ENCODE measurements around the gene OR13H1.
"Not testable (repeated sequence)": the region's sequence is repeated elsewhere in the genome, so short reads cannot be mapped to it uniquely, and the experiment has no call there.

The OR13H1 gene

GRCh38 chrX:131543774-131544173, at the start of gene OR13H1:
Gene OR13H1, plus strand, starts transcription at chrX:131544074. Its CDS starts 0 bp downstream, at chrX:131544074.
- no peaks in the 10 kb centered on the region for H3K4me1 Mint-ChIP-seq (ENCODE audit: low read depth)
- H3K36me3 Mint-ChIP-seq (ENCODE audit: low read depth): no peaks in the 10 kb centered on the region
- no peaks in the 10 kb centered on the region for H3K27me3 Mint-ChIP-seq (ENCODE audit: low read depth)
- H3K4me3 Mint-ChIP-seq: no peak within 1 kb of the TSS
- H3K27ac Mint-ChIP-seq: no peak within 1 kb of the TSS
- no peaks in the 10 kb centered on the region for H3K9me3 Mint-ChIP-seq

- not testable (repeated sequence) for H3K36me3 Mint-ChIP-seq (ENCODE audit: low read depth); H3K27ac Mint-ChIP-seq; H3K27me3 Mint-ChIP-seq (ENCODE audit: low read depth); H3K9me3 Mint-ChIP-seq; H3K4me3 Mint-ChIP-seq; H3K4me1 Mint-ChIP-seq (ENCODE audit: low read depth)
Measured at GRCh38 chrX:131501556-131501955, 42.3 kb upstream of the OR13H1 start.

- no peak overlapping the region for H3K4me3 Mint-ChIP-seq
- H3K9me3 Mint-ChIP-seq: no peaks in the 10 kb centered on the region
- no peaks in the 10 kb centered on the region for H3K4me1 Mint-ChIP-seq (ENCODE audit: low read depth)
- no peaks in the 10 kb centered on the region for H3K36me3 Mint-ChIP-seq (ENCODE audit: low read depth)
- no peaks in the 10 kb centered on the region for H3K27me3 Mint-ChIP-seq (ENCODE audit: low read depth)
- no peak overlapping the region for H3K27ac Mint-ChIP-seq
Measured at GRCh38 chrX:131513159-131513914, 30.5 kb upstream of the OR13H1 start.

- Mint-ChIP-seq H3K9me3 (no peaks in the 10 kb centered on the region), H3K27me3 (ENCODE audit: low read depth) (no peaks in the 10 kb centered on the region), H3K4me3 (no peak overlapping the region), H3K36me3 (ENCODE audit: low read depth) (no peaks in the 10 kb centered on the region), H3K27ac (no peak overlapping the region), H3K4me1 (ENCODE audit: low read depth) (no peaks in the 10 kb centered on the region)
Measured at GRCh38 chrX:131521824-131522223, 22.1 kb upstream of the OR13H1 start.

- Mint-ChIP-seq H3K4me1 (ENCODE audit: low read depth) (no peaks in the 10 kb centered on the region), H3K36me3 (ENCODE audit: low read depth) (no peaks in the 10 kb centered on the region), H3K27ac (no peak overlapping the region), H3K9me3 (no peaks in the 10 kb centered on the region), H3K4me3 (no peak overlapping the region), H3K27me3 (ENCODE audit: low read depth) (no peaks in the 10 kb centered on the region)
Measured at GRCh38 chrX:131544218-131544617, 344 bp downstream of the OR13H1 start.

GRCh38 chrX:131549011-131549410, 5.1 kb downstream of the OR13H1 start:
- Mint-ChIP-seq H3K4me3 (no peak overlapping the region), H3K9me3 (no peaks in the 10 kb centered on the region), H3K27ac (no peak overlapping the region), H3K4me1 (ENCODE audit: low read depth) (no peaks in the 10 kb centered on the region), H3K27me3 (ENCODE audit: low read depth) (no peaks in the 10 kb centered on the region), H3K36me3 (ENCODE audit: low read depth) (no peaks in the 10 kb centered on the region)

GRCh38 chrX:131552453-131552852, 8.6 kb downstream of the OR13H1 start:
- H3K4me1 Mint-ChIP-seq (ENCODE audit: low read depth); H3K36me3 Mint-ChIP-seq (ENCODE audit: low read depth); H3K27me3 Mint-ChIP-seq (ENCODE audit: low read depth); H3K27ac Mint-ChIP-seq; H3K4me3 Mint-ChIP-seq; H3K9me3 Mint-ChIP-seq: not testable (repeated sequence)

GRCh38 chrX:131558562-131558961, 14.7 kb downstream of the OR13H1 start:
- Mint-ChIP-seq H3K4me3 (no peak overlapping the region), H3K27ac (no peak overlapping the region), H3K4me1 (ENCODE audit: low read depth) (no peaks in the 10 kb centered on the region), H3K9me3 (no peaks in the 10 kb centered on the region), H3K36me3 (ENCODE audit: low read depth) (no peaks in the 10 kb centered on the region), H3K27me3 (ENCODE audit: low read depth) (no peaks in the 10 kb centered on the region)

- Mint-ChIP-seq H3K9me3 (no peaks in the 10 kb centered on the region), H3K27me3 (ENCODE audit: low read depth) (no peaks in the 10 kb centered on the region), H3K27ac (no peak overlapping the region), H3K4me1 (ENCODE audit: low read depth) (no peaks in the 10 kb centered on the region), H3K4me3 (no peak overlapping the region), H3K36me3 (ENCODE audit: low read depth) (no peaks in the 10 kb centered on the region)
Measured at GRCh38 chrX:131564553-131565229, 20.8 kb downstream of the OR13H1 start.

- Mint-ChIP-seq H3K4me1 (ENCODE audit: low read depth) (no peaks in the 10 kb centered on the region), H3K9me3 (no peaks in the 10 kb centered on the region), H3K27ac (no peak overlapping the region), H3K36me3 (ENCODE audit: low read depth) (no peaks in the 10 kb centered on the region), H3K27me3 (ENCODE audit: low read depth) (no peaks in the 10 kb centered on the region), H3K4me3 (no peak overlapping the region)
Measured at GRCh38 chrX:131565909-131566308, 22.0 kb downstream of the OR13H1 start.

GRCh38 chrX:131571348-131571747, 27.5 kb downstream of the OR13H1 start:
- Mint-ChIP-seq H3K4me1 (ENCODE audit: low read depth) (no peaks in the 10 kb centered on the region), H3K9me3 (no peaks in the 10 kb centered on the region), H3K27ac (no peak overlapping the region), H3K27me3 (ENCODE audit: low read depth) (no peaks in the 10 kb centered on the region), H3K36me3 (ENCODE audit: low read depth) (no peaks in the 10 kb centered on the region), H3K4me3 (no peak overlapping the region)

- Mint-ChIP-seq H3K4me3 (no peak overlapping the region), H3K4me1 (ENCODE audit: low read depth) (no peaks in the 10 kb centered on the region), H3K27ac (no peak overlapping the region)
Measured at GRCh38 chrX:131572372-131573014, 28.6 kb downstream of the OR13H1 start.

GRCh38 chrX:131577413-131577812, 33.5 kb downstream of the OR13H1 start:
- Mint-ChIP-seq H3K4me1 (ENCODE audit: low read depth) (no peaks in the 10 kb centered on the region), H3K27me3 (ENCODE audit: low read depth) (no peaks in the 10 kb centered on the region), H3K4me3 (no peak overlapping the region), H3K27ac (no peak overlapping the region), H3K36me3 (ENCODE audit: low read depth) (no peaks in the 10 kb centered on the region), H3K9me3 (no peaks in the 10 kb centered on the region)

More at GRCh38 chrX:131572372-131573014, 28.6 kb downstream of the OR13H1 start:
- Mint-ChIP-seq H3K9me3 (no peaks in the 10 kb centered on the region), H3K27me3 (ENCODE audit: low read depth) (no peaks in the 10 kb centered on the region), H3K36me3 (ENCODE audit: low read depth) (no peaks in the 10 kb centered on the region)

- Mint-ChIP-seq H3K27me3 (ENCODE audit: low read depth) (no peaks in the 10 kb centered on the region), H3K9me3 (no peaks in the 10 kb centered on the region), H3K36me3 (ENCODE audit: low read depth) (no peaks in the 10 kb centered on the region), H3K4me3 (no peak overlapping the region), H3K27ac (no peak overlapping the region), H3K4me1 (ENCODE audit: low read depth) (no peaks in the 10 kb centered on the region)
Measured at GRCh38 chrX:131577999-131578734, 34.3 kb downstream of the OR13H1 start.
